ENCODE measurements around the gene FRMPD1. TPM values are rescaled to one million over a fixed set of nuclear protein-coding genes. Genes with fewer than 3 reads are reported as not detected.

The FRMPD1 gene
- total RNA-seq, 2 experiments from 2014 or later = not detected

DNA sequence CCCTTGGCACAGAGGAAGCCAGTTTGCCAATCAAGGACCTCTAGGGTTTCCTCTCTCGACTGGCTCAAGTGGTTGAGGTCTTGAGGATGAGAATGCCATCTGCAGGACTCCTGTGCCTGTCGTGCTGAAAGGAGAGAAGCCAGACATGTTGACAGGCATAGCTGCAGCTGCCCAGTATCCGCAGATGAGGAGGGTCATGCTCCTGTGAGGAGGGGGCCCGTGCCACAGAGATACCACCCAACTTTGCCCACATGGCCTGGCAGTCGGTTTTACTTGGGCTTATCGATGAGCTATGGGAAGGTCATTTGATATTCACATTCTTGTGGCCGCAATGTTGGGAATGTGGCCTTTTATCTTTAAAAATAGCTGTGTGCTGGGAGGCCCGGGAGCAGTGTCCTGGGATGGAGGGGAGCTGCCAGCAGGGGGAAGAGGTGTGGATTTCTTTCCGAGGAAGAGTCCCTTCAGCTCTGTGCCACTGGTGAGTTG, 17.4 kb downstream of the FRMPD1 start:
- H3K9me3 Mint-ChIP-seq = no peaks in the 10 kb centered on the region
- peaks cover 31% of the 10 kb centered on the region for H3K27me3 Mint-ChIP-seq
- no peak for DNase-seq
- H3K27ac Mint-ChIP-seq = no peak overlapping the region
- POLR2A ChIA-PET = no interaction called here
- CTCF ChIA-PET = no interaction called here
- intact Hi-C loops (cut with micrococcal nuclease) = no loop called here
- H3K4me1 Mint-ChIP-seq (ENCODE audit: low read depth) = no peaks in the 10 kb centered on the region
- no peak overlapping the region for H3K4me3 Mint-ChIP-seq
- H3K36me3 Mint-ChIP-seq = no peaks in the 10 kb centered on the region

DNA sequence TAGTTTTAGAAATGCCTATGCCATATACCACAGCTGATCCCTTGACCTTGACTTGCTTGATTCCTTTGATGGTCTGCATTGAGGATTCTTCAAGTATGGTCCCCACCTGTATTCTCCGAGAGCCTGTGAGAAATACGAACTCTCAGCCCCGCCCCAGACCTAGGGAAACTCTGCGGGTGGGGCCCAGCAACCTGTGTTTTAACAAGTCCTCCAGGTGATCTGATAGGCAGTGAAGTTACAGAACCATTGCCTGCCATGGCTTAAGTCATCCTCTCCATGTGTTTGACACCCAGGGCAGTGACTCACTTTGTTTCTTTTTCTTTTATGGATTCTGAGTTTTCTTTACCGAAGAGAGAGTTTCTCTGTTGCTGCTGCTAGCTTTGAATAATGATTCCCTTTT, 18.5 kb downstream of the FRMPD1 start:
- intact Hi-C loops (cut with micrococcal nuclease) = no loop called here
- Mint-ChIP-seq H3K27me3 (peaks cover 31% of the 10 kb centered on the region), H3K4me1 (ENCODE audit: low read depth) (no peaks in the 10 kb centered on the region), H3K9me3 (no peaks in the 10 kb centered on the region), H3K36me3 (no peaks in the 10 kb centered on the region), H3K4me3 (no peak overlapping the region), H3K27ac (no peak overlapping the region)
- ChIA-PET POLR2A (no interaction called here), CTCF (no interaction called here)
- no peak for DNase-seq

DNA sequence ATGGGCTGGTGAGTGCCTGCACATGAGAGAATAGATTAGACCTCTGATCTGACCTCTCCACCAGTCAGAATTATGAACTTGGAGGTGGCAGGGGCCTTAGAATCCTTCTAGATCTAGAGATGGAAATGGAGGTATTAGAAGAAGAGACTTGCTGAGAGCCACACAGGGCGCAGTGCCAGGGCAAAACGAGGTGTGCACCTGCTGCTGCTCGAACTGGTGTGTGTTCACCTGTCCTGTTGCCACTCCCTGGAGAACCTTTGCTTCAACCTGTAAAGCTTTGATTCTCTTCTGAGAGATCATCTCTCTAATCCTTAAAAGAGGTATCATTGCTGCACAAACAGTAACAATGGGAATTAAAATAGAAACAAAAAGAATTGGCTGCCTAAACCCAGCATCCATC, 24.9 kb downstream of the FRMPD1 start:
- intact Hi-C loops (cut with micrococcal nuclease) = no loop called here
- Mint-ChIP-seq H3K36me3 (no peaks in the 10 kb centered on the region), H3K4me1 (ENCODE audit: low read depth) (no peaks in the 10 kb centered on the region), H3K27me3 (no peaks in the 10 kb centered on the region), H3K4me3 (no peak overlapping the region), H3K9me3 (no peaks in the 10 kb centered on the region), H3K27ac (no peak overlapping the region)
- no peak for DNase-seq
- POLR2A ChIA-PET = no interaction called here
- CTCF ChIA-PET = no interaction called here

DNA sequence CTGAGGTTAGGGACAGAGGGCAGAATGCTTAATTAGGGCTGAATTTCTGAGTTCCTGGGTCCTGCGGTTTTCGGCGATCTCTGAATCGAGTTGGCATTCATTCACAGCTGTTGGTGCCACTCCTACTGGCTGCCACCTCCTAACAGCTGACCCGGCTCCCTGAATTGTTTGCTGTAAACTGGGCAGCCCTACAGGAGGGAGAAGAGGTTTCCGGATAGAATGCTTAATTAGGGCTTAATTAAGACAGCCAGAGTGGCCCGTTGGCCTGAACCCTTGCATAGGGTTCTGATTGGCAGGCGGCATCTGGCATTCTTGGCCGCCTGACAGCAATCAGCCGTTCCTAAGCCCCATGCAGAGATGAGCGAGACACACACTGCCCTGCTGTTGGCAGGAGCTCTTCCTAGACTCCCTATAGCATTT, 25.7 kb downstream of the FRMPD1 start:
- H3K4me1 Mint-ChIP-seq (ENCODE audit: low read depth) = no peaks in the 10 kb centered on the region
- H3K36me3 Mint-ChIP-seq = no peaks in the 10 kb centered on the region
- DNase-seq = no peak
- intact Hi-C loops (cut with micrococcal nuclease) = no loop called here
- POLR2A ChIA-PET = no interaction called here
- CTCF ChIA-PET = no interaction called here
- H3K9me3 Mint-ChIP-seq = no peaks in the 10 kb centered on the region
- no peaks in the 10 kb centered on the region for H3K27me3 Mint-ChIP-seq
- no peak overlapping the region for H3K4me3 Mint-ChIP-seq
- H3K27ac Mint-ChIP-seq = no peak overlapping the region

DNA sequence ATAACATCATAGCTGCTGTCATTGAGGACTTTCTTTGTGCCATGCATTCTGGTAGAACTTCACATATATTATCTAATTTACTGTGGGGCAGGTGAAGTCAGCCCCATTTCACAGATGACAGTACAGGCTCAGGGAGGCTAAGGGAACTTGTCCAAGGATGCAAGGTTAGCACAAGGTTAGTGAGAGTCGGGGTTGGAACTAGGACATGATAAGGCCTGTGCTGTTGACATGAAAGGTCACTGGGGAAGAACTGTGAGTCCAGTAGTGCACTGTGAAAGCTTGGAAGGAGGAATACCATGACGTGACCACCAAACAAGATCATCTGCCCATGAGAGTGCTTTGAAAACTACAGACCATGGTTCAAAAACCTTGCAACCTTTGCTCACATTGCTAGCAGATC, 26.7 kb downstream of the FRMPD1 start:
- Mint-ChIP-seq H3K4me1 (ENCODE audit: low read depth) (no peaks in the 10 kb centered on the region), H3K27me3 (peaks cover 8% of the 10 kb centered on the region), H3K36me3 (no peaks in the 10 kb centered on the region), H3K27ac (no peak overlapping the region), H3K4me3 (no peak overlapping the region), H3K9me3 (no peaks in the 10 kb centered on the region)
- intact Hi-C loops (cut with micrococcal nuclease) = no loop called here
- ChIA-PET CTCF (no interaction called here), POLR2A (no interaction called here)
- DNase-seq = no peak

DNA sequence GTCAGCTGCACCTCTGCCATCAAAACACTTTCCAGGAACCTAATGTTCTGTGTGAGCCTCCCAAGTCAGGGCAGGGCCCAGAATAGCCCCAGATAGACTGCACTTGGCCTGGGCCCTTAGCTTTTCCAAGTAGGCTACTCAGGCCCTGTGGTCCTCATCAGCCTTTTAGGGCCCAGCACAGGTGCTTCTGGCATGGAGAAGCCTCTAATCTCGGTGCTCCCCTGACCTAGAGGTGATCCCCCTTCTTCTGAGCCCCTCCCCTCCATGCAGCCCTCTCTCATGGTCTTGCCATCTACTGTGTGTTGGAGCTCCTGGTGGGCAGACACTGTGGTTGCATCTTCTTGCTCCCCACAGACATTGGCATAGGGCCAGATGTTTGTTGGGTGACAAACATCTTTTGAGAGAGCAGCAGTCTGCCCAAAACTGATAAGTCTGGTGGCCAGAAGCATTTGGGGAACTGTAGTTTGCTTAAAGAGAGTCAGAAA, 28.1 kb downstream of the FRMPD1 start:
- H3K9me3 Mint-ChIP-seq = no peaks in the 10 kb centered on the region
- ChIA-PET POLR2A (no interaction called here), CTCF (no interaction called here)
- H3K27ac Mint-ChIP-seq = no peak overlapping the region
- no peaks in the 10 kb centered on the region for H3K36me3 Mint-ChIP-seq
- peaks cover 19% of the 10 kb centered on the region for H3K27me3 Mint-ChIP-seq
- intact Hi-C loops (cut with micrococcal nuclease) = no loop called here
- H3K4me1 Mint-ChIP-seq (ENCODE audit: low read depth) = no peaks in the 10 kb centered on the region
- DNase-seq = no peak
- no peak overlapping the region for H3K4me3 Mint-ChIP-seq

DNA sequence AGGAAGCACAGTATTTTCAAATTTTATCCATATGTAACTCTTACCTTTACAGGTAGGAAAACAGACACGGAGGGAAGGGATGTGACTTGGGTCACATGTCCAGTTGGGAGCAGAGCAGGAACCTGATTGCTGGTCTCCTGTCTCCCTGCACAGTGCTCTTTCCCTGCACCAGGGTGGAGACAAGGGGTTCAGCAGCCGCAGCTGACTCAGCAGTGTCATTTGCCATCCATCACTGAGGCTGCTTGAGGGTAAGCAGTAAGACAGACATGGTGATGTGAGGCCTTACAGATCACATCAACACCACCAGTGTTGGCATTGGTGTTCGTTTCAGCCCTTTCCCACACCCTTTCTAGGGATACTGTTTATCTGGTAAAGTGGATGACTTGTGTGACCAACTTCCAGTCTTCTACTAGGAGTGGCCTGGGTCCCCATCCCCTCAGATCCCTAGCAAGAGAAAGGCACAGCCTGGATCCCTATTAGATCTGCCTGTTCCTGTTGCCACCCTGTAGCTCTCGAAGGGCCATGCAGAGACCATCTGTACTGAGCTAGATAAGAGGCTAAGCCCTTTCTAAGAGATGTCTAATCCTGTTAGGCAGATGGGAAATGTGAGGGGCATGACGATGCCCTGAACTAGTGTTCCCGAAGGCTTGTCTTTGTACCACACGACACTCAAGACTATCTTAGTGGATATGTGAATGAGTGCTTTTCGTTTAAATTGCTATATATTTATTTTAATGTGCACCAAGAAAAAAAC, 29.1 kb downstream of the FRMPD1 start:
- H3K27me3 Mint-ChIP-seq = peaks cover 23% of the 10 kb centered on the region
- no peak overlapping the region for H3K27ac Mint-ChIP-seq
- H3K9me3 Mint-ChIP-seq = no peaks in the 10 kb centered on the region
- no peak overlapping the region for H3K4me3 Mint-ChIP-seq
- no peak for DNase-seq
- CTCF ChIA-PET = no interaction called here
- no peaks in the 10 kb centered on the region for H3K36me3 Mint-ChIP-seq
- intact Hi-C loops (cut with micrococcal nuclease) = no loop called here
- H3K4me1 Mint-ChIP-seq (ENCODE audit: low read depth) = no peaks in the 10 kb centered on the region
- POLR2A ChIA-PET = no interaction called here

DNA sequence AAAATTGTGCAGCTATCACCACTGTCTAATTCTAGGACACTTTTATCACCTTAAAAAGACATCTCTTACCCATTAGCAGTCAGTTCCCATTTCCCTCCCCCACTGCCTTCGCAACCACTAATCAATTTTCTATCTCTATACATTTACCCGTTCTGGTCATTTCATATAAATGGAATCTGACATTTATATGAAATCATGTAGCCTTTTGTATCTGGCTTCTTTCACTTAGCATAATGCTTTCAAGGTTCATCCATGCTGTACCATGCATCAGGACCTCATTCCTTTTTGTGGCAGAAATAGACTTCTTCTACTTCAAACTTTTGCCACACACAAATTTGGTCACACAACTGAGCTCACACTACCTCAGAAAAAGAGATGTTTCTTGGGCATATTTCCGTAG, 32.2 kb downstream of the FRMPD1 start:
- peaks cover 32% of the 10 kb centered on the region for H3K27me3 Mint-ChIP-seq
- no peaks in the 10 kb centered on the region for H3K9me3 Mint-ChIP-seq
- DNase-seq = no peak
- H3K4me1 Mint-ChIP-seq (ENCODE audit: low read depth) = no peaks in the 10 kb centered on the region
- H3K36me3 Mint-ChIP-seq = no peaks in the 10 kb centered on the region
- no peak overlapping the region for H3K27ac Mint-ChIP-seq
- no peak overlapping the region for H3K4me3 Mint-ChIP-seq
- ChIA-PET CTCF (no interaction called here), POLR2A (no interaction called here)
- intact Hi-C loops (cut with micrococcal nuclease) = no loop called here

DNA sequence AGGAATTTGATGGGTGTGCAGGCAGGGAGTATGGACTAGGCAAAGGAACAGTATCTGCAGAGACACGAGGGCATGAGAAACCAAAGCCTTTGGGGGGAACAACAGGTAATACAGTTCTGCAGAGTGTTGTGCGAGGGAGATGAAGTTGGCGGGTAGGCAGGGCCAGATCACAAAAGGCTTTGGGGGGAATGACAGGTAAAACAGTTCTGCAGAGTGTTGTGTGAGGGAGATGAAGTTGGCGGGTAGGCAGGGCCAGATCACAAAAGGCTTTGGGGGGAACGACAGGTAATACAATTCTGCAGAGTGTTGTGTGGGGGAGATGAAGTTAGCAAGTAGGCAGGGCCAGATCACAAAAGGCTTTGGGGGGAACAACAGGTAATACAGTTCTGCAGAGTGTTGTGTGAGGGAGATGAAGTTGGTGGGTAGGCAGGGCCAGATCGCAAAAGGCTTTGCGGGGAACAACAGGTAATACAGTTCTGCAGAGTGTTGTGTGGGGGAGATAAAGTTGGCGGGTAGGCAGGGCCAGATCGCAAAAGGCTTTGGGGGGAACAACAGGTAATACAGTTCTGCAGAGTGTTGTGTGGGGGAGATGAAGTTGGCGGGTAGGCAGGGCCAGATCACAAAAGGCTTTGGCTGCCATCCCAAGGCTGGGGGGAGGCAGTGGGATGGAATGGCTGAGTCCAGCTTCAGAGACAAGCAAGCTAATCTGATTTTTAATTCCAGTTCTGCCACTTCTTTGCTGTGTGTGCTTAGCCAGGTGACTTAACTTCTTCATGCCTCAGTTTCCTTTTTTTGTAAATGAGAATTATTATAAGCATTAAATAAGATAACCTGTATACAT, 33.0 kb downstream of the FRMPD1 start:
- no peak overlapping the region for H3K4me3 Mint-ChIP-seq
- no peak for DNase-seq
- CTCF ChIA-PET = no interaction called here
- no peaks in the 10 kb centered on the region for H3K9me3 Mint-ChIP-seq
- intact Hi-C loops (cut with micrococcal nuclease) = no loop called here
- POLR2A ChIA-PET = no interaction called here
- H3K36me3 Mint-ChIP-seq = no peaks in the 10 kb centered on the region
- H3K27ac Mint-ChIP-seq = no peak overlapping the region
- H3K4me1 Mint-ChIP-seq (ENCODE audit: low read depth) = no peaks in the 10 kb centered on the region
- peaks cover 32% of the 10 kb centered on the region for H3K27me3 Mint-ChIP-seq

DNA sequence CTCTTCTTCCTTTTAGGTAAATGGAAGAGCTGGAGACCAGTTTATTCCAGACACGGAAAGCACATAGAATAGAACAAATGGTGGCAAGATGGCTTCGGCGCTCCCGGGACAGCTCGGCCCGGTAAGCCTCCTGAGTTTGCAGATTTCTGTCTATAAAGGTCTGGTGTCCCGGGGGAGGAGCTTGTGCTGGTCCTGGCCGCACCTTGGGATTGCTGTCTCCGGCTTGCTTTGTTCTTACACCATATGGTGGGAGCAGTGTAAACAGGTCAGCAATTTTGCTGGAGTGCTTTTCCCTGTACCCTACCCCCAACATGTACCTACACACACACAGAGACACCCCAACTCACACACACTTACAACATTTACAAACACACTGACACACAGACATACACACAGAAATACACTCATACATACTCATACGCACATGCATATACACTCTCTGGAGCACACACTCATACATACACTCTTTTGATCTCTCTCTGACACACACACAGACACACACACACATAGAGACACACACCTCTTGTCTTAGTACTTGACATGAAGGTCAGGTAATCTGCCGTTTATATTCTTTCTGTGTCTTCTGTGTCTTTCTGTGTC, 42.0 kb downstream of the FRMPD1 start:
- intact Hi-C loops (cut with micrococcal nuclease) = no loop called here
- DNase-seq = no peak
- Mint-ChIP-seq H3K4me1 (ENCODE audit: low read depth) (no peaks in the 10 kb centered on the region), H3K27me3 (peaks cover 31% of the 10 kb centered on the region), H3K4me3 (no peak overlapping the region), H3K27ac (no peak overlapping the region), H3K9me3 (no peaks in the 10 kb centered on the region), H3K36me3 (no peaks in the 10 kb centered on the region)
- ChIA-PET POLR2A (no interaction called here), CTCF (no interaction called here)

DNA sequence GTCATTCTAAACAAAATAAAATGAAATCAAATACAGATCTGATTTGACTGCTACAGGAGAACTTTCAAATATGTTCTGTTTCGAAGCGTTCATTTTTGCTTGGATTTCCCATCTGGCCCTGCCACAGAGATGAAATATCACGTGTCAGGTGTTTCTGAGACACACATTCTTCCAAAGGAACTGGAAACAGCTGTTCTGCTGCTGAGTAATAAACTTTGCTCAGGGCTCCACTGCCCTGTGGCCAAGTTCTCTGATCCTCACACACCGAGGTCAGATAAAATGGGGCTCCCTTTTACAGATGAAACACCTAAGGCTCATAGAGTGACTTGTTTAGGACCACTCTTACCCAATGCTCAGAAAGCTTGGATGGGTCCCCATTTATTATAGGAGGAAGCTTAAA, 42.5 kb downstream of the FRMPD1 start:
- Mint-ChIP-seq H3K4me1 (ENCODE audit: low read depth) (no peaks in the 10 kb centered on the region), H3K4me3 (no peak overlapping the region), H3K36me3 (no peaks in the 10 kb centered on the region), H3K9me3 (no peaks in the 10 kb centered on the region), H3K27ac (no peak overlapping the region), H3K27me3 (peaks cover 31% of the 10 kb centered on the region)
- DNase-seq = no peak
- intact Hi-C loops (cut with micrococcal nuclease) = no loop called here
- CTCF ChIA-PET = no interaction called here
- POLR2A ChIA-PET = no interaction called here

DNA sequence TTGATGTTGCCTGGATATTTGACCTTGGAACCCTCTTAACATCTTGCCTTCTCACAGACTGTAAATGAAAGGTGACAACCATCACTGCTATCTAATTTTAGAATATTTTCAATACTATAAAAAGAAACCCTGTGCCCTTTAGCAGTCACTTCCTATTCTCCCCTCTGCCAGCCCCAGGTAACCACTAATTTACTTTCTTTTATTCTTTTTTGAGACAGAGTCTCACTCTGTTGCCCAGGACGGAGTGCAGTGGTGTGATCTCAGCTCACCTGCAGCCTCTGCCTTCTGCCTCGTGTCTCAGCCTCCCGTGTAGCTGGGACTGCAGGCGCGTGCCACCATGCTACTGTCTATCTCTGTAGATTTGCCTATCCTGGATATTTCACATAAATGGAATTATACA, 43.6 kb downstream of the FRMPD1 start:
- H3K36me3 Mint-ChIP-seq = no peaks in the 10 kb centered on the region
- no peaks in the 10 kb centered on the region for H3K4me1 Mint-ChIP-seq (ENCODE audit: low read depth)
- no peak overlapping the region for H3K27ac Mint-ChIP-seq
- intact Hi-C loops (cut with micrococcal nuclease) = no loop called here
- H3K27me3 Mint-ChIP-seq = peaks cover 29% of the 10 kb centered on the region
- no peaks in the 10 kb centered on the region for H3K9me3 Mint-ChIP-seq
- ChIA-PET CTCF (no interaction called here), POLR2A (no interaction called here)
- DNase-seq = no peak
- no peak overlapping the region for H3K4me3 Mint-ChIP-seq
